Dedifferentiated amniotic fluid mesenchymal stem cell (primary cell): ENCODE measurements around the gene DNAH7.
A peak's percentile ranks its signal among the peaks of the same experiment; 100 is the strongest.
"Not testable (repeated sequence)": the region's sequence is repeated elsewhere in the genome, so short reads cannot be mapped to it uniquely, and the experiment has no call there.

Experiments used
- DNase-seq: peaks from one replicate; pipeline ENCODE4 v3.0.0-alpha.2; 2016; ENCODE audit errors: extremely low spot score

DNAH7 gene

GRCh38 chr2:195721042-195721441 lies 347.6 kb downstream of the DNAH7 start:
- DNase-seq, result no peak

- DNase-seq, result no peak
These were observed 352.2 kb downstream of the DNAH7 start for GRCh38 chr2:195716466-195716865.

DNA sequence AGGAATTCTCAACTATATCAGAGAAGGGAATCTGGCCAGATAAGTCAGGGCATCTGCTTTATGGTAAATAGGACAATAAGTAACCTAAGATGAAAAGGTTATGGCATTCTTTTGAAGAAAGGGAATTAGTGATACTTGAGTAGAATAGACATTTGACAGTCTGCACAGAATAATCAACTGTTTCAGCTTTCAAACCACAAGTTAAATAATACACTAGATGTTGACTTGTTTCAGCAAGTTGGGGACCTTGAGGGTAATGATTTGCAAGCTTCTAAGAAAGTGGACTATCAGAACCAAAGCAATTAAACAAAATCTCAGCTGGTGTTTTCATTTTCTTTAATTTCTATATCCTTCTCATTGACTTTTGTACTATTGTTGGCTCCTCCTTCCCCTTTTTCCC lies 357.2 kb downstream of the DNAH7 start:
- DNase-seq, result no peak

- peak; percentile 48 for DNase-seq
These were observed 358.5 kb downstream of the DNAH7 start for GRCh38 chr2:195709901-195710806.

GRCh38 chr2:195706161-195706900 lies 362.3 kb downstream of the DNAH7 start:
- no peak for DNase-seq

GRCh38 chr2:195700480-195700879 lies 368.2 kb downstream of the DNAH7 start:
- DNase-seq, result no peak

DNA sequence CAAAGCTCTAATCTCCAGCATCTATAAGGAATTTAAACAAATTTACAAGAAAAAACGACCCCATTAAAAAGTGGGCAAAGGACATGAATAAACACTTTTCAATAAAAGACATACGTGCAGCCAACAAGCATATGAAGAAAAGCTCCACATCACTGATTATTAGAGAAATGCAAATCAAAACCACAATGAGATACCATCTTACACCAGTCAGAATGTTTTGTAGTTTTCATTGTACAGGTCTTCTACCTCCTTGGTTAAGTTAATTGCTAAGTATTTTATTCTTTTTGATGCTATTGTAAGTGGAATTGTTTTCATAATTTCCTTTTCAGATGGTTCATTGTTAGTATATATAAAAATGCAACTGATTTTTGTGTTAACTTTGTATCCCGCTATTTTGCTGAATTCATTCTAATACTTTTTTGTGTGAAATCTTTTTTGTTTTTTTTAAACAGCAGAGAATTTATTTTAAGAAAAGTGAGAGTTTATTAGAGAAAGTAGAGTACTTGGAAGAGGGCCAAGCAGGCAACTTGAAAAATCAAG lies 370.9 kb downstream of the DNAH7 start:
- no peak for DNase-seq

GRCh38 chr2:195696012-195696411 lies 372.6 kb downstream of the DNAH7 start:
- DNase-seq, result no peak

GRCh38 chr2:195695002-195695631 lies 373.5 kb downstream of the DNAH7 start:
- no peak for DNase-seq

DNA sequence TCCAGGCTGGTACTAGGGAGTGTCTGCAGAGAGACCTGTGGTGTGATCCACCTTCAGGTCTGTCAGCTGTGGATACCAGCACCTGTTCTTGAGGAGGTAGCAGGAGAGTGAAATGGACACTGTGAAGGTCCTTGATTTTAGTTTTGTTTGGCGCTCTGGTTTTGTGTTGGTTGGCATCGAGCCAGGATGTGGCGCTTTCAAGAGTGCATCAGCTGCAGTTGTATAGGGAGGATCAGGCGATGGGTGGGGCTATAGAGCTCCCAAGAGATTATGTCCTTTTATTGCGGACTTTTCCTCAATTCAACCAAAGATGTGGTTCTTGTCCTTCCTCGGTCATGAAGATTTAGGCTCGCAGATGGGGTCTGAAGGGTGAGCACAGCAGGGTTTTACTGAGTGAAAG lies 374.1 kb downstream of the DNAH7 start:
- no peak for DNase-seq

DNA sequence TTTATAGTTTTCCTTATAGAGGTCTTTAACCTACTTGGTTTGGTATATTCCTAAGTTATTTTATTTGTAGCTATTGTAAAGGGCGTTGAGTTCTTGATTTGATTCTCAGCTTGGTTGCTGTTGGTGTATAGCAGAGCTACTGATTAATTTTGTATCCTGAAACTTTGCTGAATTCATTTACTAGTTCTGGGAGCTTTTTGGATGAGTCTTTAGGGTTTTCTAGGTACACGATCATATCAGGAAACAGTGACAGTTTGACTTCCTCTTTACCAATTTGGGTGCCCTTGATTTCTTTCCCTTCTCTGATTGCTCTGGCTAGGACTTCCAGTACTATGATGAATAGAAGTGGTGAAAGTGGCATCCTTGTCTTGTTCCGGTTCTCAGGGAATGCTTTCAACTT lies 376.1 kb downstream of the DNAH7 start:
- not testable (repeated sequence) for DNase-seq
